Activated CD4-positive, alpha-beta T cell treated with anti-CD3 and anti-CD28 coated beads, Interleukin-2, amount 10 ng/mL, durations not matched to agents 7 days and 5 days (primary cell): ENCODE data around the gene GALNT17. TPM values are rescaled to one million over a fixed set of nuclear protein-coding genes. Genes with fewer than 3 reads are reported as not detected.

Experiments used
- CTCF ChIA-PET: fragments of 350-600 bp; sonication (Branson Sonifier 250); formaldehyde crosslinking; loops from one replicate; lab custom pipeline; 2021; ENCODE audit warnings: antibody characterized with exemption; lab: Charles Lee
- POLR2A ChIA-PET: fragments of 350-600 bp; sonication (Branson Sonifier 250); formaldehyde crosslinking; loops from one replicate; lab custom pipeline; 2021; ENCODE audit warnings: antibody characterized with exemption; lab: Charles Lee
- DNase-seq: peaks from one replicate; pipeline ENCODE4 v3.0.0-alpha.2; 2020
- H3K27ac Mint-ChIP-seq: one replicate; pipeline ENCODE4 v1.8.0; 2021; ENCODE audit warnings: mild to moderate bottlenecking, moderate library complexity, mixed read lengths
- H3K27me3 Mint-ChIP-seq: one replicate; pipeline ENCODE4 v1.8.0; 2021; ENCODE audit warnings: mixed read lengths
- H3K36me3 Mint-ChIP-seq: one replicate; pipeline ENCODE4 v1.8.0; 2021; ENCODE audit warnings: low read depth, mixed read lengths
- H3K4me1 Mint-ChIP-seq: one replicate; pipeline ENCODE4 v1.8.0; 2021; ENCODE audit warnings: mixed read lengths
- H3K4me3 Mint-ChIP-seq: one replicate; pipeline ENCODE4 v1.8.0; 2021; ENCODE audit warnings: mild to moderate bottlenecking, moderate library complexity, mixed read lengths
- H3K9me3 Mint-ChIP-seq: one replicate; pipeline ENCODE4 v1.8.0; 2021; ENCODE audit warnings: mixed read lengths
- total RNA-seq, 2 experiments: library from RNA; stranded (reverse); gene quantifications; one replicate each; pipeline ENCODE4 v1.2.3, GENCODE V29; 2021

GALNT17 gene
- not detected for total RNA-seq

GRCh38 chr7:71132127-71132376 is at the start of gene GALNT17:
GALNT17 (plus strand) TSS chr7:71132144.
- Mint-ChIP-seq H3K27me3 (peaks cover 21% of the 10 kb centered on the region), H3K4me1 (no peaks in the 10 kb centered on the region), H3K36me3 (no peaks in the 10 kb centered on the region), H3K4me3 (no peak within 1 kb of the TSS), H3K9me3 (peaks cover 3% of the 10 kb centered on the region), H3K27ac (no peak within 1 kb of the TSS)
- no peak for DNase-seq
- ChIA-PET CTCF (no interaction called here), POLR2A (no interaction called here)

GRCh38 chr7:71095266-71095860 is 36.6 kb upstream of the GALNT17 start:
- H3K4me3 Mint-ChIP-seq, result no peak overlapping the region
- H3K27me3 Mint-ChIP-seq, result no peaks in the 10 kb centered on the region
- no peaks in the 10 kb centered on the region for H3K36me3 Mint-ChIP-seq
- H3K9me3 Mint-ChIP-seq, result peaks cover 25% of the 10 kb centered on the region
- H3K4me1 Mint-ChIP-seq, result no peaks in the 10 kb centered on the region
- H3K27ac Mint-ChIP-seq, result no peak overlapping the region
- CTCF ChIA-PET, result no interaction called here
- POLR2A ChIA-PET, result no interaction called here
- no peak for DNase-seq

GRCh38 chr7:71096351-71096750 is 35.6 kb upstream of the GALNT17 start:
- H3K9me3 Mint-ChIP-seq, result peaks cover 22% of the 10 kb centered on the region
- no peaks in the 10 kb centered on the region for H3K36me3 Mint-ChIP-seq
- ChIA-PET CTCF (no interaction called here), POLR2A (no interaction called here)
- H3K27me3 Mint-ChIP-seq, result no peaks in the 10 kb centered on the region
- H3K4me3 Mint-ChIP-seq, result no peak overlapping the region
- no peaks in the 10 kb centered on the region for H3K4me1 Mint-ChIP-seq
- DNase-seq, result no peak
- H3K27ac Mint-ChIP-seq, result no peak overlapping the region

- H3K36me3 Mint-ChIP-seq, result no peaks in the 10 kb centered on the region
- CTCF ChIA-PET, result no interaction called here
- H3K27me3 Mint-ChIP-seq, result no peaks in the 10 kb centered on the region
- no peak overlapping the region for H3K27ac Mint-ChIP-seq
- H3K4me3 Mint-ChIP-seq, result no peak overlapping the region
- peaks cover 6% of the 10 kb centered on the region for H3K9me3 Mint-ChIP-seq
- POLR2A ChIA-PET, result no interaction called here
- H3K4me1 Mint-ChIP-seq, result no peaks in the 10 kb centered on the region
- no peak for DNase-seq
These were observed 25.7 kb upstream of the GALNT17 start for GRCh38 chr7:71106226-71106625.

- no peaks in the 10 kb centered on the region for H3K4me1 Mint-ChIP-seq
- H3K4me3 Mint-ChIP-seq, result no peak overlapping the region
- ChIA-PET POLR2A (no interaction called here), CTCF (interaction anchor here (1.3 kb wide), 1 partner anchor 20 kb away, joined by 3 read pairs; no protein-coding TSS in a partner anchor)
- DNase-seq, result no peak
- H3K9me3 Mint-ChIP-seq, result peaks cover 14% of the 10 kb centered on the region
- no peaks in the 10 kb centered on the region for H3K27me3 Mint-ChIP-seq
- no peaks in the 10 kb centered on the region for H3K36me3 Mint-ChIP-seq
- no peak overlapping the region for H3K27ac Mint-ChIP-seq
These were observed 19.5 kb upstream of the GALNT17 start for GRCh38 chr7:71112436-71112835.

- Mint-ChIP-seq H3K4me1 (no peaks in the 10 kb centered on the region), H3K4me3 (no peak overlapping the region), H3K27me3 (no peaks in the 10 kb centered on the region), H3K36me3 (no peaks in the 10 kb centered on the region), H3K27ac (no peak overlapping the region), H3K9me3 (peaks cover 9% of the 10 kb centered on the region)
- POLR2A ChIA-PET, result no interaction called here
- CTCF ChIA-PET, result no interaction called here
- no peak for DNase-seq
These were observed 11.8 kb upstream of the GALNT17 start for GRCh38 chr7:71120096-71120495.

- Mint-ChIP-seq H3K4me1 (no peaks in the 10 kb centered on the region), H3K4me3 (no peak overlapping the region), H3K27me3 (peaks cover 19% of the 10 kb centered on the region), H3K36me3 (no peaks in the 10 kb centered on the region), H3K27ac (no peak overlapping the region), H3K9me3 (peaks cover 6% of the 10 kb centered on the region)
- DNase-seq, result no peak
- ChIA-PET CTCF (no interaction called here), POLR2A (no interaction called here)
These were observed 2.8 kb upstream of the GALNT17 start for GRCh38 chr7:71129126-71129525.

GRCh38 chr7:71130031-71130679 is 1.8 kb upstream of the GALNT17 start:
- no peaks in the 10 kb centered on the region for H3K36me3 Mint-ChIP-seq

GRCh38 chr7:71131256-71132126 is 453 bp upstream of the GALNT17 start:
- Mint-ChIP-seq H3K4me3 (no peak overlapping the region), H3K36me3 (no peaks in the 10 kb centered on the region), H3K9me3 (peaks cover 3% of the 10 kb centered on the region), H3K27me3 (peaks cover 21% of the 10 kb centered on the region), H3K27ac (no peak overlapping the region), H3K4me1 (no peaks in the 10 kb centered on the region)
- DNase-seq, result no peak
- POLR2A ChIA-PET, result no interaction called here
- CTCF ChIA-PET, result interaction anchor here (0.5 kb wide), 1 partner anchor 20 kb away, joined by 4 read pairs; no protein-coding TSS in a partner anchor

More at GRCh38 chr7:71130031-71130679, 1.8 kb upstream of the GALNT17 start:
- DNase-seq, result no peak
- peaks cover 21% of the 10 kb centered on the region for H3K27me3 Mint-ChIP-seq
- ChIA-PET CTCF (no interaction called here), POLR2A (no interaction called here)
- no peak overlapping the region for H3K27ac Mint-ChIP-seq
- peaks cover 3% of the 10 kb centered on the region for H3K9me3 Mint-ChIP-seq
- H3K4me3 Mint-ChIP-seq, result no peak overlapping the region
- no peaks in the 10 kb centered on the region for H3K4me1 Mint-ChIP-seq

GRCh38 chr7:71132377-71133231 is 660 bp downstream of the GALNT17 start:
- no peaks in the 10 kb centered on the region for H3K36me3 Mint-ChIP-seq
- no peaks in the 10 kb centered on the region for H3K4me1 Mint-ChIP-seq
- H3K27me3 Mint-ChIP-seq, result peaks cover 21% of the 10 kb centered on the region
- no peak for DNase-seq
- no peak overlapping the region for H3K4me3 Mint-ChIP-seq
- no peak overlapping the region for H3K27ac Mint-ChIP-seq
- ChIA-PET CTCF (no interaction called here), POLR2A (no interaction called here)
- H3K9me3 Mint-ChIP-seq, result no peaks in the 10 kb centered on the region

GRCh38 chr7:71133232-71133622 is 1.3 kb downstream of the GALNT17 start:
- DNase-seq, result no peak
- ChIA-PET POLR2A (no interaction called here), CTCF (no interaction called here)
- Mint-ChIP-seq H3K9me3 (no peaks in the 10 kb centered on the region), H3K4me3 (no peak overlapping the region), H3K27ac (no peak overlapping the region), H3K36me3 (no peaks in the 10 kb centered on the region), H3K4me1 (no peaks in the 10 kb centered on the region), H3K27me3 (peaks cover 21% of the 10 kb centered on the region)

- H3K36me3 Mint-ChIP-seq, result no peaks in the 10 kb centered on the region
- DNase-seq, result no peak
- no peak overlapping the region for H3K4me3 Mint-ChIP-seq
- no peak overlapping the region for H3K27ac Mint-ChIP-seq
- ChIA-PET CTCF (no interaction called here), POLR2A (no interaction called here)
- H3K9me3 Mint-ChIP-seq, result no peaks in the 10 kb centered on the region
- no peaks in the 10 kb centered on the region for H3K4me1 Mint-ChIP-seq
- H3K27me3 Mint-ChIP-seq, result peaks cover 21% of the 10 kb centered on the region
These were observed 1.9 kb downstream of the GALNT17 start for GRCh38 chr7:71133856-71134255.

GRCh38 chr7:71135116-71135515 is 3.2 kb downstream of the GALNT17 start:
- DNase-seq, result no peak
- ChIA-PET CTCF (no interaction called here), POLR2A (no interaction called here)
- no peak overlapping the region for H3K4me3 Mint-ChIP-seq
- peaks cover 2% of the 10 kb centered on the region for H3K9me3 Mint-ChIP-seq
- peaks cover 16% of the 10 kb centered on the region for H3K27me3 Mint-ChIP-seq
- no peaks in the 10 kb centered on the region for H3K4me1 Mint-ChIP-seq
- no peak overlapping the region for H3K27ac Mint-ChIP-seq
- H3K36me3 Mint-ChIP-seq, result no peaks in the 10 kb centered on the region
